ENCODE results near the gene SLC47A1.
"Not testable (repeated sequence)": the region's sequence is repeated elsewhere in the genome, so short reads cannot be mapped to it uniquely, and the experiment has no call there.

The SLC47A1 gene

GRCh38 chr17:19497624-19498023 is 36.0 kb upstream of the SLC47A1 start (continued):
- TF ChIP-seq, protein P1, sequence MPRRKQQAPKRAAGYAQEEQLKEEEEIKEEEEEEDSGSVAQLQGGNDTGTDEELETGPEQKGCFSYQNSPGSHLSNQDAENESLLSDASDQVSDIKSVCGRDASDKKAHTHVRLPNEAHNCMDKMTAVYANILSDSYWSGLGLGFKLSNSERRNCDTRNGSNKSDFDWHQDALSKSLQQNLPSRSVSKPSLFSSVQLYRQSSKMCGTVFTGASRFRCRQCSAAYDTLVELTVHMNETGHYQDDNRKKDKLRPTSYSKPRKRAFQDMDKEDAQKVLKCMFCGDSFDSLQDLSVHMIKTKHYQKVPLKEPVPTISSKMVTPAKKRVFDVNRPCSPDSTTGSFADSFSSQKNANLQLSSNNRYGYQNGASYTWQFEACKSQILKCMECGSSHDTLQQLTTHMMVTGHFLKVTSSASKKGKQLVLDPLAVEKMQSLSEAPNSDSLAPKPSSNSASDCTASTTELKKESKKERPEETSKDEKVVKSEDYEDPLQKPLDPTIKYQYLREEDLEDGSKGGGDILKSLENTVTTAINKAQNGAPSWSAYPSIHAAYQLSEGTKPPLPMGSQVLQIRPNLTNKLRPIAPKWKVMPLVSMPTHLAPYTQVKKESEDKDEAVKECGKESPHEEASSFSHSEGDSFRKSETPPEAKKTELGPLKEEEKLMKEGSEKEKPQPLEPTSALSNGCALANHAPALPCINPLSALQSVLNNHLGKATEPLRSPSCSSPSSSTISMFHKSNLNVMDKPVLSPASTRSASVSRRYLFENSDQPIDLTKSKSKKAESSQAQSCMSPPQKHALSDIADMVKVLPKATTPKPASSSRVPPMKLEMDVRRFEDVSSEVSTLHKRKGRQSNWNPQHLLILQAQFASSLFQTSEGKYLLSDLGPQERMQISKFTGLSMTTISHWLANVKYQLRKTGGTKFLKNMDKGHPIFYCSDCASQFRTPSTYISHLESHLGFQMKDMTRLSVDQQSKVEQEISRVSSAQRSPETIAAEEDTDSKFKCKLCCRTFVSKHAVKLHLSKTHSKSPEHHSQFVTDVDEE (CRISPR knock-in tag; IDR thresholded peaks at IDR 0.05) = no peak
- TF ChIP-seq ESRRG (CRISPR knock-in tag; IDR thresholded peaks at IDR 0.05) = no peak
- no peak for TF ChIP-seq SNAI2 (CRISPR knock-in tag; IDR thresholded peaks at IDR 0.05)
- no peak for TF ChIP-seq BACH2 (CRISPR knock-in tag; IDR thresholded peaks at IDR 0.05; ENCODE audit: borderline replicate concordance)
- no peak for TF ChIP-seq ARNTL (CRISPR knock-in tag; IDR thresholded peaks at IDR 0.05; ENCODE audit: borderline replicate concordance, low read depth)

- no peak for ATAC-seq
- no peak for TF ChIP-seq ZNF565 (CRISPR knock-in tag; conservative IDR thresholded peaks at IDR 0.05; ENCODE audit: low read depth)
- TF ChIP-seq, protein P2, sequence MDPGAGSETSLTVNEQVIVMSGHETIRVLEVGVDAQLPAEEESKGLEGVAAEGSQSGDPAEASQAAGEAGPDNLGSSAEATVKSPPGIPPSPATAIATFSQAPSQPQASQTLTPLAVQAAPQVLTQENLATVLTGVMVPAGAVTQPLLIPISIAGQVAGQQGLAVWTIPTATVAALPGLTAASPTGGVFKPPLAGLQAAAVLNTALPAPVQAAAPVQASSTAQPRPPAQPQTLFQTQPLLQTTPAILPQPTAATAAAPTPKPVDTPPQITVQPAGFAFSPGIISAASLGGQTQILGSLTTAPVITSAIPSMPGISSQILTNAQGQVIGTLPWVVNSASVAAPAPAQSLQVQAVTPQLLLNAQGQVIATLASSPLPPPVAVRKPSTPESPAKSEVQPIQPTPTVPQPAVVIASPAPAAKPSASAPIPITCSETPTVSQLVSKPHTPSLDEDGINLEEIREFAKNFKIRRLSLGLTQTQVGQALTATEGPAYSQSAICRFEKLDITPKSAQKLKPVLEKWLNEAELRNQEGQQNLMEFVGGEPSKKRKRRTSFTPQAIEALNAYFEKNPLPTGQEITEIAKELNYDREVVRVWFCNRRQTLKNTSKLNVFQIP (CRISPR knock-in tag; IDR thresholded peaks at IDR 0.05; ENCODE audit: borderline replicate concordance, low read depth) = no peak
- TF ChIP-seq ZNF70 (CRISPR knock-in tag; IDR thresholded peaks at IDR 0.05) = no peak
- TF ChIP-seq SNAI2 (CRISPR knock-in tag; IDR thresholded peaks at IDR 0.05) = no peak
- no peak for TF ChIP-seq TOX (CRISPR knock-in tag; IDR thresholded peaks at IDR 0.05; ENCODE audit: borderline replicate concordance)
- TF ChIP-seq RARB (CRISPR knock-in tag; IDR thresholded peaks at IDR 0.05) = no peak
- TF ChIP-seq OSR1 (CRISPR knock-in tag; IDR thresholded peaks at IDR 0.05) = no peak
- no peak for TF ChIP-seq PATZ1 (CRISPR knock-in tag; IDR thresholded peaks at IDR 0.05; ENCODE audit: borderline replicate concordance)
- no peak for TF ChIP-seq ZC3H10 (CRISPR knock-in tag; IDR thresholded peaks at IDR 0.05)
Observed at GRCh38 chr17:19501219-19501618, 32.4 kb upstream of the SLC47A1 start.

GRCh38 chr17:19502517-19502916 is 31.1 kb upstream of the SLC47A1 start:
- ATAC-seq = no peak
- no peak for TF ChIP-seq ISL1 (CRISPR knock-in tag; IDR thresholded peaks at IDR 0.05)
- TF ChIP-seq, protein P2 (CRISPR knock-in tag; IDR thresholded peaks at IDR 0.05; ENCODE audit: borderline replicate concordance, low read depth) = no peak
- no peak for TF ChIP-seq ZNF8 (CRISPR knock-in tag; IDR thresholded peaks at IDR 0.05)

GRCh38 chr17:19505561-19505960 is 28.1 kb upstream of the SLC47A1 start:
- ATAC-seq = not testable (repeated sequence)

GRCh38 chr17:19507775-19508576 is 25.7 kb upstream of the SLC47A1 start:
- TF ChIP-seq, protein P1 (CRISPR knock-in tag; IDR thresholded peaks at IDR 0.05) = no peak
- no peak for TF ChIP-seq ZFP3 (CRISPR knock-in tag; IDR thresholded peaks at IDR 0.05)
- TF ChIP-seq ZFP30 (CRISPR knock-in tag; IDR thresholded peaks at IDR 0.05) = no peak
- ATAC-seq = peak; percentile 95

All from SK-N-SH treated with all-trans-retinoic acid at 6 μM for 48 hours (cell line).